Kasumi-1 (cell line): ENCODE data around the gene MS4A6A.

Source experiments
- DNase-seq, 2 experiments: peaks; one replicate each; lab custom pipeline; 2025; lab: John Stamatoyannopoulos, UW

MS4A6A gene

GRCh38 chr11:60128376-60128775 is 54.5 kb downstream of the MS4A6A start:
- DNase-seq = no peak

- no peak for DNase-seq
Observed at GRCh38 chr11:60127311-60127811, 55.5 kb downstream of the MS4A6A start.

GRCh38 chr11:60125956-60126585 is 56.8 kb downstream of the MS4A6A start:
- no peak for DNase-seq

GRCh38 chr11:60124802-60125432 is 58.0 kb downstream of the MS4A6A start:
- no peak for DNase-seq
